A673 (cell line): ENCODE data around the gene B3GNT7. TPM values are rescaled to one million over a fixed set of nuclear protein-coding genes. Genes with fewer than 3 reads are reported as not detected.
"Not testable (repeated sequence)": the region's sequence is repeated elsewhere in the genome, so short reads cannot be mapped to it uniquely, and the experiment has no call there.

Experiments
- BruUV-seq: library from RNA; stranded (reverse); fragments of 400-500 nt; replicated peaks from 2 replicates; lab custom pipeline; 2021; lab: Mats Ljungman, UMichigan
- CTCF ChIA-PET: fragments of 300-600 bp; sonication (Branson Sonifier 250); formaldehyde crosslinking; loops from one replicate; lab custom pipeline; 2022; ENCODE audit warnings: antibody characterized with exemption; lab: Charles Lee
- POLR2A ChIA-PET: fragments of 300-600 bp; sonication (Branson Sonifier 250); formaldehyde crosslinking; loops from one replicate; lab custom pipeline; 2022; ENCODE audit warnings: antibody characterized with exemption; ENCODE audit not compliant: low non-redundant PET; lab: Charles Lee
- DNase-seq: peaks from one replicate; pipeline ENCODE4 v3.0.0-alpha.2; 2015; ENCODE audit warnings: low spot score
- H3K27ac ChIP-seq: fragments of 200-600 bp; sonication (generic); 2 replicates; pipeline ENCODE4 v1.5.1; 2016; ENCODE audit warnings: mixed run types, low read depth, mild to moderate bottlenecking, mixed read lengths, antibody characterized with exemption, low read length; ENCODE audit not compliant: poor library complexity, severe bottlenecking
- H3K27me3 ChIP-seq: fragments of 200-600 bp; sonication (generic); replicated peaks from 2 replicates; pipeline ENCODE4 v1.6.1; 2017; ENCODE audit warnings: mixed run types, low read depth, mild to moderate bottlenecking, mixed read lengths, antibody characterized with exemption, low read length; ENCODE audit not compliant: insufficient read depth, poor library complexity
- H3K36me3 ChIP-seq: fragments of 200-600 bp; sonication (generic); 2 replicates; pipeline ENCODE4 v1.6.1; 2016; ENCODE audit warnings: mixed run types, mild to moderate bottlenecking, mixed read lengths, antibody characterized with exemption, low read length; ENCODE audit not compliant: insufficient read depth, poor library complexity, severe bottlenecking
- H3K4me1 ChIP-seq: fragments of 200-600 bp; sonication (generic); 2 replicates; pipeline ENCODE4 v1.6.1; 2017; ENCODE audit warnings: mixed run types, mild to moderate bottlenecking, mixed read lengths, antibody characterized with exemption, low read length; ENCODE audit not compliant: insufficient read depth, poor library complexity, severe bottlenecking
- H3K4me3 ChIP-seq: fragments of 200-600 bp; sonication (generic); 2 replicates; pipeline ENCODE4 v1.5.1; 2016; ENCODE audit warnings: low read depth, mixed run types, mild to moderate bottlenecking, mixed read lengths, low read length; ENCODE audit not compliant: poor library complexity, severe bottlenecking
- H3K9me3 ChIP-seq: fragments of 200-600 bp; sonication (generic); 2 replicates; pipeline ENCODE4 v1.6.1; 2016; ENCODE audit warnings: mixed run types, low read depth, mild to moderate bottlenecking, mixed read lengths, antibody characterized with exemption, low read length; ENCODE audit not compliant: poor library complexity, severe bottlenecking
- EZH2 ChIP-seq: fragments of 200-600 bp; sonication (generic); IDR thresholded peaks from 2 replicates; pipeline ENCODE4 v1.6.1; 2017; ENCODE audit warnings: borderline replicate concordance, low read depth, mild to moderate bottlenecking, mixed read lengths, antibody characterized with exemption, low read length; ENCODE audit not compliant: poor library complexity, severe bottlenecking
- intact Hi-C: fragments of 100-400 bp; cut with micrococcal nuclease; formaldehyde crosslinking; loops from one replicate; pipeline ENCODE4 v1.10.0; 2022; ENCODE audit not compliant: unreplicated experiment
- total RNA-seq: library from RNA; stranded (reverse); gene quantifications from 2 replicates; pipeline ENCODE4 v1.2.3, GENCODE V29; 2021
- TF ChIP-seq, protein P1 (sequence below): fragments of 300-800, 200-600 bp; sonication (generic); conservative IDR thresholded peaks from 2 replicates; pipeline ENCODE4 v1.5.1; 2017; ENCODE audit warnings: low read depth, mild to moderate bottlenecking, antibody characterized with exemption, low read length, moderate library complexity, mixed read lengths

The B3GNT7 gene
- total RNA-seq, 1 experiment from 2014 or later, result not detected

DNA sequence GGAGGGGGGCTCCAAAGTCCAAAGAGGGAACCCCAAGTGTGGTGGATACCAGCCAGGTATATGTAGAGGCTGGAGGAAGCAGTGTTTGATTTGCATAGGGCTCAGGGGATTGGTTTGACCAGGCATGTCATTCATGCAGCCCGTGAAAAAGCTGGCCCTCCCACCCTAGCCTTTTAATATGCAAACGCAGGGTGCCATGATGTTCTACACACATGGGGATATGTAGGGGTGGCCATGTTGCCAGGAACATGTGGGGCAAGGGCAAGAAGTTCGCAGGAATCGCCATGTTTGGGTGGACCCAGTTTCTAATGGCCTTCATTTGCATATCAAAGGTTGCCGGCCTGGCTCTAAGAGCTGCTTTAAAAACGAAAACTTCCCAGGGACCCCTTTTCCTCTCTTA lies 33.6 kb downstream of the B3GNT7 start:
- intact Hi-C loops, result no loop called here
- H3K9me3 ChIP-seq, result no peaks in the 10 kb centered on the region
- H3K4me1 ChIP-seq, result no peaks in the 10 kb centered on the region
- H3K27me3 ChIP-seq, result no peaks in the 10 kb centered on the region
- POLR2A ChIA-PET, result no interaction called here
- no peak overlapping the region for H3K4me3 ChIP-seq
- no peak overlapping the region for H3K27ac ChIP-seq
- BruUV-seq, result no TSS peak
- no peak for DNase-seq
- CTCF ChIA-PET, result interaction anchor here (0.6 kb wide), 2 partner anchors 60 to 326 kb away, joined by 5 to 8 read pairs; no protein-coding TSS in a partner anchor
- TF ChIP-seq, protein P1, sequence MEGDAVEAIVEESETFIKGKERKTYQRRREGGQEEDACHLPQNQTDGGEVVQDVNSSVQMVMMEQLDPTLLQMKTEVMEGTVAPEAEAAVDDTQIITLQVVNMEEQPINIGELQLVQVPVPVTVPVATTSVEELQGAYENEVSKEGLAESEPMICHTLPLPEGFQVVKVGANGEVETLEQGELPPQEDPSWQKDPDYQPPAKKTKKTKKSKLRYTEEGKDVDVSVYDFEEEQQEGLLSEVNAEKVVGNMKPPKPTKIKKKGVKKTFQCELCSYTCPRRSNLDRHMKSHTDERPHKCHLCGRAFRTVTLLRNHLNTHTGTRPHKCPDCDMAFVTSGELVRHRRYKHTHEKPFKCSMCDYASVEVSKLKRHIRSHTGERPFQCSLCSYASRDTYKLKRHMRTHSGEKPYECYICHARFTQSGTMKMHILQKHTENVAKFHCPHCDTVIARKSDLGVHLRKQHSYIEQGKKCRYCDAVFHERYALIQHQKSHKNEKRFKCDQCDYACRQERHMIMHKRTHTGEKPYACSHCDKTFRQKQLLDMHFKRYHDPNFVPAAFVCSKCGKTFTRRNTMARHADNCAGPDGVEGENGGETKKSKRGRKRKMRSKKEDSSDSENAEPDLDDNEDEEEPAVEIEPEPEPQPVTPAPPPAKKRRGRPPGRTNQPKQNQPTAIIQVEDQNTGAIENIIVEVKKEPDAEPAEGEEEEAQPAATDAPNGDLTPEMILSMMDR, result no peak
- TF ChIP-seq EZH2, result no peak
- no peaks in the 10 kb centered on the region for H3K36me3 ChIP-seq

DNA sequence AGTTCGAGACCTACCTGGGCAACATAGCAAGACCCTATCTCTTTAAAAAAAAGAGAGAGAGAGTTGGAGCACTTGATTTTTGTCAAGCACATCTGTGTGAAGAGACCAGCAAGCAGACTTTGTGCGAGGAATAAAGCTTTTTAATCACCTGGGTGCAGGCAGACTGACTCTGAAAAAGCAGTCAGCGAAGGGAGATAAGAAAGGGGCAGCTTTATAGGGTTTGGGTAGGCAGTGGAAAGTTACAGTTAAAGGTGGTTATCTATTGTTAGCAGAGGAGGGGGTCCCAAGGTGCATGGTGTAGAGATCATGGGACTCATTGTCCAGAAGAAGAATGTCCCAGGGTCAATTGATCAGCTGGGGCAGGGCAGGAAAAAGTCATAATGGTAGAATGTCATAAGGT lies 34.4 kb downstream of the B3GNT7 start:
- intact Hi-C loops, result no loop called here
- POLR2A ChIA-PET, result no interaction called here
- Histone ChIP-seq H3K36me3 (no peaks in the 10 kb centered on the region), H3K4me1 (no peaks in the 10 kb centered on the region), H3K9me3 (no peaks in the 10 kb centered on the region), H3K27me3 (no peaks in the 10 kb centered on the region), H3K4me3 (no peak overlapping the region), H3K27ac (no peak overlapping the region)
- TF ChIP-seq, protein P1, result no peak
- no peak for TF ChIP-seq EZH2
- no TSS peak for BruUV-seq
- DNase-seq, result no peak
- CTCF ChIA-PET, result no interaction called here

DNA sequence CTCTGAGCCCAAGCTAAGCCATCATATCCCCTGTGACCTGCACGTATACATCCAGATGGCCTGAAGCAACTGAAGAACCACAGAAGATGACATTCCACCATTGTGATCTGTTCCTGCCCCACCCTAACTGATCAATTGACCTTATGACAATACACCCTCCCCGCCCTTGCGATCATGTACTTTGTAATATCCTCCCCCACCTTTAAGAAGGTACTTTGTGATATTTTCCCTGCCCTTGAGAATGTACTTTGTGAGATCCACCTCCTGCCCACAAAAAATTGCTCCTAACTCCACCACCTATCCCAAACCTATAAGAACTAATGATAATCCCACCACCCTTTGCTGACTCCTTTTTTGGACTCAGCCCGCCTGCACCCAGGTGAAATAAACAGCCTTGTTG lies 34.9 kb downstream of the B3GNT7 start:
- H3K36me3 ChIP-seq, intact Hi-C loops, H3K4me3 ChIP-seq, H3K27ac ChIP-seq, POLR2A ChIA-PET, DNase-seq, BruUV-seq, H3K9me3 ChIP-seq, H3K4me1 ChIP-seq, CTCF ChIA-PET, H3K27me3 ChIP-seq: not testable (repeated sequence)

DNA sequence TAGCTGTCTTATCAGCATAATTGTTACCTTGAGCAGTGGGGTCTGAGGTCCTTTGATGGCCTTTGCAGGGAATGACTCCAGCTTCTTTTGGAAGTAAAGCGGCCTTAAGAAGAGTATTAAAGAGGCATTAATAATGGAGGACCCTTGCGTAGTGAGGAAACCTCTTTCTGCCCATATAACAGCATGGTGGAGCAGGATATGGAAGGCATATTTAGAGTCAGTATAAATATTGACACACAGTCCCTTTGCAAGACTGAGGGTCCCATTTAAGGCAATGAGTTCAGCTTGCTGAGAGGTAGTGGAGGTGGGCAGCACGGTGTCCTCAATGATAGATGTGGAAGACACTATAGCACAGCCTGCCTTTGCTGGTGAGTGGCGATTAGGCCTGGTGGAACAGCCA lies 36.1 kb downstream of the B3GNT7 start:
- H3K4me1 ChIP-seq, result no peaks in the 10 kb centered on the region
- intact Hi-C loops, result no loop called here
- no peak overlapping the region for H3K27ac ChIP-seq
- no peaks in the 10 kb centered on the region for H3K36me3 ChIP-seq
- H3K9me3 ChIP-seq, result no peaks in the 10 kb centered on the region
- CTCF ChIA-PET, result no interaction called here
- POLR2A ChIA-PET, result no interaction called here
- TF ChIP-seq, protein P1, result no peak
- TF ChIP-seq EZH2, result no peak
- no peak for DNase-seq
- BruUV-seq, result no TSS peak
- no peak overlapping the region for H3K4me3 ChIP-seq
- H3K27me3 ChIP-seq, result no peaks in the 10 kb centered on the region
